Activated gamma-delta T cell treated with anti-CD3 and anti-CD28 coated beads, Interleukin-2, amount 50 U/mL, for 16 hours (primary cell): ENCODE data around the gene PRR7.

Source experiments
- DNase-seq: peaks from one replicate; pipeline ENCODE4 v3.0.0-alpha.2; 2020; ENCODE audit warnings: low read depth

PRR7 gene

GRCh38 chr5:177452688-177453638 lies 6.3 kb downstream of the PRR7 start:
- no peak for DNase-seq

- no peak for DNase-seq
These were observed 7.3 kb downstream of the PRR7 start for GRCh38 chr5:177453852-177454396.

- peak; percentile 92 for DNase-seq
These were observed 7.9 kb downstream of the PRR7 start for GRCh38 chr5:177454397-177455035.

GRCh38 chr5:177455036-177455660 lies 8.5 kb downstream of the PRR7 start:
- DNase-seq = peak; percentile 85

GRCh38 chr5:177455661-177456590 lies 9.3 kb downstream of the PRR7 start:
- DNase-seq = peak; percentile 96

GRCh38 chr5:177456591-177456964 lies 10.0 kb downstream of the PRR7 start:
- DNase-seq = no peak

- DNase-seq = no peak
These were observed 10.6 kb downstream of the PRR7 start for GRCh38 chr5:177456976-177457851.

GRCh38 chr5:177457852-177458681 lies 11.5 kb downstream of the PRR7 start:
- DNase-seq = no peak

- no peak for DNase-seq
These were observed 12.3 kb downstream of the PRR7 start for GRCh38 chr5:177458912-177459350.

GRCh38 chr5:177459357-177459756 lies 12.7 kb downstream of the PRR7 start:
- DNase-seq = no peak

GRCh38 chr5:177459819-177460628 lies 13.4 kb downstream of the PRR7 start:
- DNase-seq = no peak

- no peak for DNase-seq
These were observed 15.5 kb downstream of the PRR7 start for GRCh38 chr5:177462021-177462670.

- DNase-seq = no peak
These were observed 18.4 kb downstream of the PRR7 start for GRCh38 chr5:177465044-177465443.

- no peak for DNase-seq
These were observed 20.2 kb downstream of the PRR7 start for GRCh38 chr5:177466861-177467260.

- no peak for DNase-seq
These were observed 20.8 kb downstream of the PRR7 start for GRCh38 chr5:177467436-177467835.

- no peak for DNase-seq
These were observed 21.7 kb downstream of the PRR7 start for GRCh38 chr5:177468329-177468684.

GRCh38 chr5:177468685-177469628 lies 22.3 kb downstream of the PRR7 start:
- no peak for DNase-seq
